GM03348 (cell line): ENCODE data around the gene MMP21.

Experiments
- DNase-seq: peaks from one replicate; pipeline ENCODE4 v3.0.0; 2012; ENCODE audit warnings: low spot score

Gene MMP21

DNA sequence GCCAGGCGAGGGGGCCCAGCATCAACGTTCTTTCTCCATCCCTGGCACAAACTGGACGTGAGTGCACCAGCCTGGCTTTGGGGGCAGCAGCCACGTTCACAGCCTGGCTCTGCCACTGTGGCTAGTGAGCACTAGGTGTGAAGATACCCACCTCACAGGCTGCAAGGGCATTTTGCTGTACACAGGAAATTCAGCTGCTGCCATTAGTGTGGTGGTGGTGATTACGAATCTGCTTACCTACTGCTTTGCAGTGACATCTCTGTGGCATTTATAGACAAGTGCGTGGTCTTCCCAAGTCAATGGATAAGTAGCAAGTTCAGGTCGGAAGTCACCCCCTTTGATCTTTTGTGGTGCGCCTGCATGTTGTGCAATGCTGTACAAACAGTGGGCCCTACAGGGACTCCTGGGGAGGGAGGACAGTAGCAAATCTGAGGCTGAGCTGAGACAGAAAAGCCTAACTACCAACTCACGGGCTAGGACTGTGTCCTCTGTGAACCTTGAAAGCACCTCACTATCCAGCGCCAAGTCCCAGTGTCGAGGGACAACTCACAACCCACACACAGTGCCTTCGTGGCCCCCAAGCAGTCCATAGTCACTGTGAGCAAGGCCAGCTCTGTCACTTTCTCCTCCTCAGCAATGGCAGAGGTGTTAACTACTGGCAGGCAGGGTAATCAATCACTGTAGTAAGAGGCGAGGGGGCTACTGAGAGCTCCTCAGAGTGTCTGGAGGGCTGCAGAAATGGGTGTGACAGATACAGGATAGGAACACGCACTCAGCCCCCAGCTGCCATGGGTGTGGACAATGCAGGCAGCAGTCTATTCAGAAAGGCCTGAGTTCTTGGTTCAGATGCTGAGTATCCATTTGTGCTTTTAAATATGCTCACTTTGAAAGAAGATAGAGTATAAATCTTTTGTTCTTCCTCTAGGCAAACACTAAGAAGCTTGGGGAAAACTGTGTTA is 17.0 kb upstream of the MMP21 start:
- no peak for DNase-seq

DNA sequence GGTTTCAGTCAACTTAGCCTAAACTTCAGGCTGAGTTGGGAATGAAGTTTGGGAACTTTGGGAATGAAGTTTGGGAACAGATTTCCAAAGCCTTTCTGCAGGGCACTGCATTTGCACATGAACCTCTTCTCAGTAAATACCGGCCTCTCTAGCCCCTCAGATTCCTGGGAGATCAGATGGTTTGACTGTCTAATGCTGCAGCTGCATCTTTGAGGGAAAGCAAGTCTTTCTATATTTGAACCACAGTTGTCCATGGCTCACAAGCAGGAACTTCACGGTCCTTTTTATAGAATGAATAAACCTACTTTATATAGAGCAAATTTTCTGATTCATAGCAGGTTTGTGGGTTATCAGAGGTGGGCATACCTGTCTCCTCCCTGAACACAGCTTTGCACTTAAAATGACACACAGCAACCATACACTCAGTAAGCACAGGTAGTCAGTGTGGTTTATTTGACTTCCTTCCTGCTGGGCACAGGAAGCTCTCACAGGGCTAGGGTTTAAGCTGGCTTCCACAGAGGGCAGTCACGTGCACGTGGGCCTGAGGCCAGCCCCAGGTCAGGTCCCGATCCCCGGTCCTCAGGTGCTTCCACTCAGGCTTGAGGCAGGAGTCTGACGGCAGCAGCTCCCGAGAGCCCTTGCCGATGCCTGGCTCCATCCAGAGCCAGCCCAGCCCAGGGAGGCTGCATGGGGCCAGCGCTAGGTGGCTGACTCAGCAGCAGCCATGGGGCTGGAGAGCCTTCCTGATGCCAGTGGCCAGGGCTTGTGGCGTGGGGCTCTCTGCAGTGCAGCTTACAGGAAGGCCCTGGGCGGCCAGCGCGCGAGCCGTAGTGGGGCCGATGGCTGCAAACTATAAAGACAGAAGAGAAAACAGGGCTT is 12.8 kb upstream of the MMP21 start:
- no peak for DNase-seq

DNA sequence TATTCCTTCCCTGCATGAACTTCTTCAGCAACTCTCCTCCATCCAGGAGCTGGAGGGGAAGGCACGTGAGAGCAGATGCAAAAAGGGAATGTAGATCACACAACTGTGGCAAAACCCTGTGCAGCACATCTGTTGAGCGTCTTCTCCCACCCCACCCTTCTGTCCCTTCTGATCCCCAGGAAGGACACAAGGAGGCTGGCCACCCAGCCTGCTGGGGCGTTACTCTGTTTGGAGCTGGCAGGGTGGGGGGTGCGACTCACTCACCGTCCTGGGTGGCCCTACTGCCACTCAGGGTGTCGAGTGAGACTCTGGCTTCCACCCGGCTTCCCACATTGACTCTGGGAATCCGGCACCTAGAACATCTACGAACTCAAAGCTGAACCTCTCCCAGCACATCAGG is 10.2 kb upstream of the MMP21 start:
- DNase-seq, result no peak

DNA sequence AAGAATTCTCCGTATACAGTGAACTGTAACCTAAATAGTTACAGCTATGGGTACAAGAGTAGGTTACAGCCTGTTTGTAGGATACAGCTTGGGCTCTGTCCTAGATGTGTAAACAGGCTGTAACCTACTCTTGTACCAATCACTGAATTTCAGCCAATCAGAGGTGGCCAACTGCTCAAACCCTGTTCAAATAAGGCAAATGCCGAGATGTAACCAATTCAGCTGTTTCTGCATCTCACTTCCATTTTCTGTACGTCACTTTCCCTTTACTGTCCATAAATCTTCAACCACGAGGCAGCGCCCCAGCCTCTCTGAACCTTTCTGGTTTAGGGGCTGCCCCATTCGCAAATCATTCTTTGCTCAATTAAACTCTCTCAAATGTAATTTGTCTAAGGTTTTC is 8.3 kb upstream of the MMP21 start:
- no peak for DNase-seq

DNA sequence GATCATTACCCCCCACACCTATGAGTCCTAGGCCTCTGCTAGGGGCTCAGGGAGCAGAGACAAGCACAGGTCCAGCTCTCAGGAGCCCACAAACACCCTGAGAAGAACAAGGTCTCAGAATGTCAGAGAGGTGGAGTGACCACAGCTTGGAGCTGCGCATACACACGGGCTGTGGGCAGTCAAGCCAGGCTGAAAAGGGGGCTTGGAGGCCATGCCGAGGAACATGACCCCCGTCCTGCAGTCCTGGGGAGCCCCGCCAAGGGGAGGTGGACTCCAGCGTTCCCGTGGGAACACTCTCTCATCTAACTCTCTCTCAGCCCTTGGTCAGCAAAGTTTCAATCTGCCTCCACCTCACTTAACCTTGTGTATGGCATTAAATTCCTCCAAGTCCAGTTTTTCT is 7.8 kb upstream of the MMP21 start:
- DNase-seq, result no peak

DNA sequence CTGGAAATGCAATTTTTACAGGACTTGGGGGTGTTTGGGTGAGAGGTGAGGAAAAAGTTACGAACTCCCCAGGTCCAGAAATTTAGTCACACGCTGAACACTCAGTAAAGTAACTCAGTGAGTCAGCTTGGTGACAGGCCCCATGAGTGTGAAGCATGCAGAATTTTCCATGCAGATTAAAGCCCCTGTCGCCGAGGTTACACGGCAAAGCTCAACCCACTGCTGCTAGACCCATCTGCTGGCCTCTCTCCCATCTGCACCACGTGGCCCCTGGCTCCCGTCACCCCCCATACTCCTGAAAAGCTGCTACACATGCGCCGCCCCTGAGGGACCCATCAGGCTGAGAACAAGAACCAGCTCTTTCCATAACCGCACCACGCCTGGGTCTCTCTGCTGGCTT is 7.0 kb upstream of the MMP21 start:
- no peak for DNase-seq

DNA sequence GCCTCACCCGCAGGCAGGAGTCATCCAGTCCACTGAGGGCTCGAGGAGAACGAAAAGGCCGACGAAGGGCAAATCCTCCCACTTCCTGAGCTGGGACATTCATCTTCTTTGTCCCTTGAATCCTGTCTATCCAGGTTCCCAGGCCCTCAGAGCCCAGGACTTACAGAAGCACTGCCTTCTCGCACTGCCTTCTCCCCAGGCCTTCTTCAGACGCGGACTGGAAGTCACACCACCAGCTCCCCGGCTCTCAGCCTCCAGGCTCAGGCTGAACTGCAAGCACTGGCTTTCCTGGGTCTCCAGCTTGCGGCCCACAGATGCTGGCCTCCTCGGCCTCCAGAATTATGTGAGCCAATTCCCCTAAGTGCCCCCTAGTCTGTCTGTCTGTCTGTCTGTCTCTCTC is 6.4 kb upstream of the MMP21 start:
- no peak for DNase-seq

DNA sequence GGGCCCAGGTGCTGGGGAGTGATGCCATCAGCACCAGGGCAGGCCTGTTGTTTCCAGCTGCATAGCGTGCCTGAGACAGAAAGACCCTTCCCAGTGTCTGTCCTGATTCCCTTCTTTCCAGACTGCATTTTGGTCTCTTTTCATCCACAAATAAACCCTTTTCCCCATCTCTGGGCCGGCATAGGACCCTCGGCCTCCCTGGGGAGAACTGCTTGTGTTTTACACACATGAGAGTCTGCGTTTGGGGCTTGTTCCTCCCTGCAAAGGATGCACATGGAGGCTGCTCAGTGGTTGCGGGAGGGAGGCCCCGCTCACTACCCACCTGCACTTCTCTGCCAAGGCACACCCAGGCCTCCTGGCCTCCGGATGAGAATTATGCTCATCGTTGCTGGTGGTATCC is 5.8 kb upstream of the MMP21 start:
- DNase-seq, result no peak

DNA sequence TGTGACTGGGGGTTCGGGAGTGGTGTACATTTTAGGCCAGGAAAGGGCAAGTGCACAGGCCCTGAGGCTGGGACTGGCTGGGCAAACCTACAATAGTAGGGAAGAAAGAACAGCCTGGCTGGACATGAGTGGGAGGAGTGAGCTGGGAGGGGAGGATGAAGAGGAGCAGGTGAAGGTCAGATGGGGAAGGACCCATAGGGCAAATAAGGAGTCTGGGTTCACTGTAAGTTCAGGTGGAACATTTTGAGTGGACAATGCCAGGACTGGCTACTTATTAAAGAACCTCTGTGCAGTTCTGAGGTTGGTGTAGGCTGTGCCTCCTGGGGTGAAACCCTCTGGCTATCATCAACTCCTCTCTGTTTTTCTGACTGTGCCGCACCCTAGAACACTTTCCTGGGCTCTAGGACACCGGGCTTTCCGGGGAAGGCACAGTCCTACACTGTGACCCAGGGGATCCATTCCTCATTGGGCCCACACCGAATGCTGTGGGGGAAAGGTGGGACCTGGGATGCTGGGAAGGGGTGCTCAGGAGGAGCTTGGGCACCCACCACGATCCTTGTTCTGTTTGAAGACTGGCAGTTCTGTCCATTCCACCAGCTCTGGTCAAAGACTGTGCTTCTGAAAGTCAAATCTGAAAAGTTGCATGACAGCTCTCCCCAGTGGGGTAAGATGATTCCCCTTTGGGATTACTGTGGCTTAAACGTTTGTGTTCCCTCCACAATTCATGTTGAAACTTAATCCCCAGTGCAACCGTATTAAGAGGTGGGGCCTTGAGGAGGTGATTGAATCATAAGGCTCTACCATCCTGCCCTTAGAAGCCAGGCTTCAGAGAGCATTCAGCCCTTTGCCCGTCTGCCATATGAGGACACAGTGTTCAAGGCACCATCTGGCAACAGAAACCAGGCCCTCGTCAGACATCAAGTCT is 4.0 kb upstream of the MMP21 start:
- no peak for DNase-seq

DNA sequence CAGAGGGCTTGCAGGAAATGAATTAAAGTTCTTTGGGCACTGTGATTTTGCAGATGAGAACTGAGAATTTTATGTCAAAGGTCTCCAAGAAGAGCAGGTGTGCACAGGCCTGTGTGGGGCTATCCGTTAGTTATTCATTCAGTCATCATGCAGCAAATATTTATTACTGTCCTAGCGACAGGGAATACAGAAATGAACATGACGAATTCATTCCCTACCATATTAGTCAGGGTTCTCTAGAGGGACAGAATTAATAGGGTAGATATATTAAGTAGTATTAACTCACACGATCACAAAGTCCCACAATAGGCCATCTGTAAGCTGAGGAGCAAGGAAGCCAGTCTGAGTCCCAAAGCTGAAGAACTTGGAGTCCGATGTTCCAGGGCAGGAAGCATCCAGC is 2.9 kb upstream of the MMP21 start:
- DNase-seq, result no peak

DNA sequence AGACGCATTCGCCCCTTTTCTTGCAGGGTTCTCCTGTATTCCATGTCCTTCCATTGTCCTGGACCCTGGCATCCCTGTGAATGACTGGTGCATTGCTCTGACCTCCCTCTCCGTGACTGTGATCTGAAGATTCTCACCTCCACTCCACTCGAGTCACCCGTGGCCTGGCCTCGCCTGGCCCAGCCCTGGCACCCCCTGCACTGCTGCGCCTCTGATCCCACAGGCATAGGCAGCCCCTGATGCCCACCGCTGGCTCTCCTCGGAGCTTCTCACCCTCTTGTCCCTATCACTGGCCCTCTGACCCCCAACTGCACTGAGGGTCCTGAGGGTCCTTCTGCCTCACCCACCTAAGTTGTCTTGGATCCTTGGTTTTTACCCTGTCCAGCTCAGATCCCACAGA is 2.2 kb upstream of the MMP21 start:
- no peak for DNase-seq

DNA sequence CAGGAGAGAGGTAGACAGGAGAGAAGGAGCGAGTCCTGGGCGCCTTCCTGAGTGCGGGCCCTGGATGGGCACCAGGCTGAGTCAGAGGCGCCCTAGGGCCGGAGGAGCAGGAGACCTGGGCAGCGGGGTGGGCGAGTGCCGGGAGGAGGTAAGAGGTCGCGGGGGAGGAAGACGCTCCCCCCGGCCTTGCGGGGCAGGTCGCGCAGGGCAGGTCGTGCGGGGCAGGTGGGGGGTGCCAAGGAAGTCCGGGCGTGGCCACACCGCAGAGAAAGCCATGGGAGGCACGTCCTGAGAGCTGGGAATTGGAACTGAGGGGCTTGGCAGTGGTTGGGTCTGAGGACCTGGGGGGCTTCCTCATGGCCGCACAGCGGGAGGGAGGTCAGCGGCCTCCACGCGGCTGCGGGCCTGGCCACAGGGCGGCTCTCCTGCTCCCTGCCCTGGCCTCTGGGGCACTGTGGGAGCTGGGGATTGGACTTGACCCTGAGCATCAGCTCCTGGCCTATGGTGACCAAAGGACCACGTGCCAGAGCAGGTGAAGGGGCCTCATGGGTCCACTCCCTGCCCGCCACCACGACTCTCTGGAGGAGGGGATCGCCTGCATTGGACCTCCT is 935 bp downstream of the MMP21 start:
- DNase-seq, result no peak

DNA sequence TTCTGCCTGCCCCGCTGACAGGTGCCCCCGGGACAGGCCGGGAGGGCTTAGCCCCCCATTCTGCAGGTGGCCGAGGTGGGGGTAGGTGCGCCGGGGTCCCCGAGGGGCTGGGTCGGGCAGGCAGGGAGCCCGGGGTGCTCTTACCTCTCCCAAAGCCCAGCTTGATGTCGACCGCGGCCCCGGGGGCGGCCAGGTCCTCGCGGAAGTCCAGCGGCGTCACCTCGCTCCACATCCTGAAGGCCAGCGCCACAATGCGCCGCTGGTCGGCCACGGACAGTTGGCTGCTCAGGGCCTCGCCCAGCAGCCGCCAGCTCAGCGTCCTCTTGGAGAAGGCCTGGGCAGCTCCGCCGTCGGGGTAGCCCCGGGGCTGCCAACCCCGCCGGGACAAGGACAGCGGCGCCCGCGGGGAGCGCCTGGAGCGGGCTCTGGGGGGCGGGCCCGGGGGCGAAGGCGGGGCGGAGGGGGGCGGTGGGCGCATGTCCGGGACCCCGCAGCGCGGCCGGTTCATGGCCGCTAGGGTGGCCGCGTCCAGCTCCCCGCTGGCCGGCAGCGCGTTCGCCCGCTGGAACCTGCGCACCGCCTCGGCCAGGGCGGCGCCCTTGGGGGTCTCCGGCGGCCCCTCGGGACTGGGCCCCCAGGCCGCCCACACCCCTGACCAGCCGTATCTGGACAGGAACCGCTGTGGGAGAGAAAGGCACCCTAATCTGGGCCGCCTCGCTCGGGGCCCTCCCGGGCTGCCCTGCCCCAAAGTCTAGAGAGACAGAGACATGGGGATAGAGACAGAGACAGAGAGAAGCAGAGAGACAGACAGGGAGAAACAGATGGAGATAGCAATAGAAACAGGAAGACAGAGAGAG is 1.7 kb downstream of the MMP21 start:
- DNase-seq, result peak; percentile 44

DNA sequence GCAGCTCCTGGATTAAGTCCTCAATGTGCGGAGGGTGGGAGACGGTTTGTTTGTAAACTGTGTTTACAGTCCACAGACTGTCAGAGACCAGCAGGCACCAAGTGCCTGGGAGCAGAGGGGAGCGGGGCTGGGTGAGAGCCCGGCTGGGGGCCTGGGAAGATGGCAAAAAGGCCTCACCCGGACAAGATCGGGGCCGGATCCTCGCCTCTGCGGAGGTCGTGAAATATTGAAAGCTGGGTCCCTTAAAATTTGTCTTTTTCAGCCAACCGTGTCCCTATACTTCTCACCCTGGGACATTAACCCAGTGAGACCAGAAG is 2.8 kb downstream of the MMP21 start:
- DNase-seq, result no peak

DNA sequence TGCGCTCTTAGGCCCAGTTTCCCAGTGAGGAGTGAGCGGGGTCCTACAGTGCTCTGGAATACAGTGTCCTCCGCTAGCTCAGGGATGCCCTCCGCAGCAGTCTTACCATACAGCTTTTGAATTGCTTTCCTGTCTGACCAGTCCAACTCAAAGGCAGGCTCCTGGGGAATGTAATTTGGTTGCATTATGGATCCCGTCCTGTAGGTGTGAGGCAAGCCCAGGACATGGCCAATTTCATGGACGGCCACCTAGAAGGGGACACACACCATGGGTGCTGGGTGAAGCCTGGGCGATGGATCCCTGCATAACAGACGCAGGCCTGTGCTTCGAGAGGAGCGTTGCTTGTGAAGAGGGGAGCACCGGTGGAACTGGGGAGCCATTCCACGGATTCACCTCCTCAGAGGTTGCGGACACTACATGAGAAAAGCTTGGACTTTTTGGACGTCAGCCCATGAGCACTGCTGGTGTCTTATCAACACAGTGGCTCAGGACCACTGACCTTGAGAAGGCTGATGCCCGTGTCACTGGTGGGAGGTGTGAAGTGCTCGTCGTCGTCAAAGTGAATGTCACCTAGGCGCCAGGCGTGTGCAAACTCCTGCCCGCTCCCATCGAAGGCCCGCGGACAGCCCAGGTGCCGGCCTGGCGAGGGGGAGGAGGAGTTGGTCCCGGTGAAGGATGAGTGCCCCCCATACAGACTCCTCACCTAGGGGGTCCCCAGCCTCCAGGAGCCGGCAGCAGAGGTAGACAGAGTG is 3.3 kb downstream of the MMP21 start:
- DNase-seq, result no peak

DNA sequence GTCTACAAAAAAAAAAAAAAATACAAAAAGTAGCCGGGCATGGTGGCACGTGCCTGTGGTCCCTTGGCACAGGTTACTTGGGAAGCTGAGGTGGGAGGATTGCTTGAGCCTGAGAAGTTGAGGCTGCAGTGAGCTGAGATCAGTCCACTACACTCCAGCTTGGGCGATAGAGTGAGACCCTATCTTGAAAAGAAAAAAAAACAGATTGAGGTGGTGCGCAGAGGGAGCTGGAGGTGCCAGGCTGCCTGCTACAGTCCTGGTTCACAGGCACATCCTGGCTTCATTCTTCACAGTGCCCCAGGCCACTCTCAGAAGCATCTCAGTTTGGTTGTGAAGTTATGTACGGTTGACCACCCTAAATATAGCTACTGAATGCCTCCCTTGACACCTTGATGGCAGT is 4.8 kb downstream of the MMP21 start:
- no peak for DNase-seq

DNA sequence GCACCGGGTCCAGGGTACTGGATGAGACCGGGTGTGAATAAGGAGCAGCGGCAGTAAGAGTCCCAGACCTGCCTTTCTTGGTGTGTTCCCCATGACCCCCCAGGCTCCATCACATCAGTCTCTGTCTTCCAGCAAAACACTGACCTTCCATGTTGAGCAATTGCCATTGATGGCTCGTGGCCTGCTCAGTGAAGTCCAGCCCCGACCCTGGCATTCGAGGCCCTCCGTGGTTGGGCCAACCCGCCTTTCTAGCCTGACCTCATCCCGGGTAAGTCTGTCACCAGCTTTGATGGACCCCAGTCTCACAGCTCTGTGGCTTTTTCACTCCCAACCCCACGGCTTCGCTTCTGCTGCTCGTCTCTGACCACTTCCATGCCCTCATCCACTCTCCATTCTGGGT is 6.4 kb downstream of the MMP21 start:
- DNase-seq, result no peak

DNA sequence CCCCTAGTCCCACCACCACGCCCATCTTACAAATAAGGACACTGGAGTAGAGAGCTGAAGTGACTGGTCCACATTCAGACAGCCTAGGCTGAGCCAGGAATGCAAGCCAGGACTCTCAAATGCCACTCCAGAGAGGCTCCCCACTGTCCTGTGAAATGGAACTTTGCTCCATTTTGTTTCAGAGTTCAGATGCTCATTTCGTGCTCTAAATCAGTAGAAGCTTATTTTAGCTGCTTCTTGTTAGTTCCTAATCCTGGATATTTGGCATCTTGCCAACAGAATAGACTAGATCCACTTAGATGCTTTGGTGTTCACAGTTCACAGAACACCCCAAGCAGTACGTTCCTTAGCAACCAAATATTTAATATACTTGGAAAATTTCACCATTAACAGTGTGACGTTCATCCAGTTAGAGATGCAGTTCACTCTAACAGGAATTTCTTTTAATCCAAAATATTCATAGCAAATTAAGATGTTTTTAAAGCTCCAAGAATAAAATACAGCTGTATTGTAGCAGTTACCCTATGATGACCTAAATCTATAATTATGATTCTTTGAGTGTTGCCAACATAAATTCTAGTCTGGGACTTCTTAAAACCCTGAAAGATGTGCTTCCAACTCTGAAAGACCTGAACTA is 7.3 kb downstream of the MMP21 start:
- DNase-seq, result peak; percentile 41

DNA sequence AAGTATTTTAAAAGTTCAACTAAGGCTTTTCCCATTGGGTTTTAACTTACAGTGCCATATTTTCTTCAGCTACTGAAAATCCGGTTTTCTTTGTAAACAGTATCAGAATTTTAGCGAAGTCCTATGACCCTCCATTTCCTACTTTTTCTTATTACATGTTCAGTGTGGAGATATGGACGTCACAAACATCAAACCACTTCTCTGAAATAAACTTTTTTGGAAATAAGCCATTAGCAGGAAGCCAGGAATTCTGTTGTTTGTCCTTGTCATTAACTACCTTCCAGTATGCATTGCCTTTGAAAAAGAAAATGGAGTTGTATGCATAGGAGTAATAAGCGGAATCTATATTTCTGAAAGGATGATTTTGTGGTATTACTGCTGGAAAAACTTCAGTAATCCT is 9.1 kb downstream of the MMP21 start:
- DNase-seq, result no peak

DNA sequence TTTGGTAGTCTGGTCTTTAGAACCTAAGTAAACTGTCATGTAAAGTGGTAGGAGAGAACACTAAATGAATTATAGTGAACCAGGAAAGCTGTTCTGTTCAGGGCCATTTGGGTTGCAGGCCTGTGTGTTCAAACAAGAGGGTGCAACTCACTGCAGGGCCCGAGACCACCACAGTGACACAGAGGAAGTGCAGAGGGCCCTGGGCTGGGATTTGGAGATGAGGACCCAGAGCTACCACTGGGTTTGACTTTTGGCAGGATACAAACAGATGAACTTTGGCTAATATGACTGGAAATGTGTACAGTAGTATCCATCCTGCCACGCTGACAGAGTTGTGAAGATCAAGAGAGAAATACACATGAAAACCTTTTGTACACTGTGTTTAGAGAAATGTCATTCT is 9.8 kb downstream of the MMP21 start:
- DNase-seq, result no peak
